WTC11 (cell line): ENCODE data around the gene C2CD2.

Experiments used
- CREB1 ChIP-seq: sonication (generic); formaldehyde crosslinking; IDR thresholded peaks from 2 replicates; pipeline ENCODE4 v1.8.0; 2023; ENCODE audit warnings: mild to moderate bottlenecking, missing genetic modification reagents
- FOXK1 ChIP-seq: sonication (generic); formaldehyde crosslinking; IDR thresholded peaks from 2 replicates; pipeline ENCODE4 v1.8.0; 2022; ENCODE audit warnings: mild to moderate bottlenecking, moderate library complexity, missing genetic modification reagents
- IRF2 ChIP-seq: sonication (generic); formaldehyde crosslinking; IDR thresholded peaks from 2 replicates; pipeline ENCODE4 v1.8.0; 2022; ENCODE audit warnings: low read depth, missing genetic modification reagents, borderline replicate concordance
- NR3C1 ChIP-seq: sonication (generic); formaldehyde crosslinking; conservative IDR thresholded peaks from 2 replicates; pipeline ENCODE4 v1.8.1; 2023; ENCODE audit warnings: low read depth, mild to moderate bottlenecking, missing genetic modification reagents
- SMAD4 ChIP-seq: sonication (generic); formaldehyde crosslinking; IDR thresholded peaks from 2 replicates; pipeline ENCODE4 v1.8.0; 2022; ENCODE audit warnings: mild to moderate bottlenecking, missing genetic modification reagents
- SP1 ChIP-seq: sonication (generic); formaldehyde crosslinking; conservative IDR thresholded peaks from 2 replicates; pipeline ENCODE4 v1.8.1; 2022; ENCODE audit warnings: missing genetic modification reagents
- TP53 ChIP-seq: sonication (generic); formaldehyde crosslinking; IDR thresholded peaks from 2 replicates; pipeline ENCODE4 v1.8.1; 2023; ENCODE audit warnings: mild to moderate bottlenecking, missing genetic modification reagents
- ZNF423 ChIP-seq: fragments of 250-450 bp; sonication (Bioruptor Pico); IDR thresholded peaks from 2 replicates; pipeline ENCODE4 v2.1.2; 2022; ENCODE audit warnings: mild to moderate bottlenecking, moderate library complexity
- TF ChIP-seq, protein P1 (sequence below): fragments of 200-600 bp; IDR thresholded peaks from 2 replicates; pipeline ENCODE4 v1.8.0; 2022; ENCODE audit warnings: antibody characterized with exemption
- TF ChIP-seq, protein P2 (sequence below): sonication (generic); formaldehyde crosslinking; IDR thresholded peaks from 2 replicates; pipeline ENCODE4 v1.8.0; 2022; ENCODE audit warnings: mild to moderate bottlenecking, missing genetic modification reagents
- TF ChIP-seq, protein P3 (sequence below): sonication (generic); formaldehyde crosslinking; IDR thresholded peaks from 2 replicates; pipeline ENCODE4 v1.8.0; 2022; ENCODE audit warnings: mild to moderate bottlenecking, missing genetic modification reagents
- TF ChIP-seq, protein P4 (sequence below): sonication (generic); formaldehyde crosslinking; conservative IDR thresholded peaks from 2 replicates; pipeline ENCODE4 v1.8.1; 2022; ENCODE audit warnings: mild to moderate bottlenecking, missing genetic modification reagents
- TF ChIP-seq, protein P5 (sequence below): sonication (generic); formaldehyde crosslinking; IDR thresholded peaks from 2 replicates; pipeline ENCODE4 v1.8.1; 2022; ENCODE audit warnings: low read depth, missing genetic modification reagents, borderline replicate concordance

DNA sequence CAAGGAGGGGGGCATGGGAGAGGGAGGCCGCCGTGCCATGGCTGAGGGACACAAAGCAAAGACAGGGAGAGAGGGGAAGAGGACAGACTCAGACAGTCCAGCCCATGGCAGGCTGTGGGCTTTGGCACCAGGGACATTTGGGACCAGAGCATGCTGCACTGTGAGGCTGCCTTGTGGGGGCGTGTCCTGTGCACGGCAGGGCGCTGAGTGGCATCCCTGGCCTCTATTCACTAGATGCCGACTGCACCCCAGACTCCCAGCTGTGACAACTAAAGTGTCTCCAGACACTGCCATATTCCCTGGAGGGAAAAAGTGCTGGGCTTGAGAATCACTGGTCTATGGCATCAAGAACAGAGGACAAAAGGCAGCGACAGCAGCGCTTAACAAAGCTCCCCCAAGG lies 56.1 kb downstream of the C2CD2 start:
- TF ChIP-seq, protein P1, sequence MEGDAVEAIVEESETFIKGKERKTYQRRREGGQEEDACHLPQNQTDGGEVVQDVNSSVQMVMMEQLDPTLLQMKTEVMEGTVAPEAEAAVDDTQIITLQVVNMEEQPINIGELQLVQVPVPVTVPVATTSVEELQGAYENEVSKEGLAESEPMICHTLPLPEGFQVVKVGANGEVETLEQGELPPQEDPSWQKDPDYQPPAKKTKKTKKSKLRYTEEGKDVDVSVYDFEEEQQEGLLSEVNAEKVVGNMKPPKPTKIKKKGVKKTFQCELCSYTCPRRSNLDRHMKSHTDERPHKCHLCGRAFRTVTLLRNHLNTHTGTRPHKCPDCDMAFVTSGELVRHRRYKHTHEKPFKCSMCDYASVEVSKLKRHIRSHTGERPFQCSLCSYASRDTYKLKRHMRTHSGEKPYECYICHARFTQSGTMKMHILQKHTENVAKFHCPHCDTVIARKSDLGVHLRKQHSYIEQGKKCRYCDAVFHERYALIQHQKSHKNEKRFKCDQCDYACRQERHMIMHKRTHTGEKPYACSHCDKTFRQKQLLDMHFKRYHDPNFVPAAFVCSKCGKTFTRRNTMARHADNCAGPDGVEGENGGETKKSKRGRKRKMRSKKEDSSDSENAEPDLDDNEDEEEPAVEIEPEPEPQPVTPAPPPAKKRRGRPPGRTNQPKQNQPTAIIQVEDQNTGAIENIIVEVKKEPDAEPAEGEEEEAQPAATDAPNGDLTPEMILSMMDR, result no peak
- TF ChIP-seq, protein P2, sequence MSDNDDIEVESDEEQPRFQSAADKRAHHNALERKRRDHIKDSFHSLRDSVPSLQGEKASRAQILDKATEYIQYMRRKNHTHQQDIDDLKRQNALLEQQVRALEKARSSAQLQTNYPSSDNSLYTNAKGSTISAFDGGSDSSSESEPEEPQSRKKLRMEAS (CRISPR knock-in tag), result no peak
- TF ChIP-seq NR3C1 (CRISPR knock-in tag) (no peak), IRF2 (CRISPR knock-in tag) (no peak), ZNF423 (0 out of 2 replicates have a peak, but pooled peaks have one; percentile 32), SP1 (CRISPR knock-in tag) (no peak), TP53 (CRISPR knock-in tag) (no peak), SMAD4 (CRISPR knock-in tag) (no peak), CREB1 (CRISPR knock-in tag) (no peak), FOXK1 (CRISPR knock-in tag) (no peak)
- TF ChIP-seq, protein P3, sequence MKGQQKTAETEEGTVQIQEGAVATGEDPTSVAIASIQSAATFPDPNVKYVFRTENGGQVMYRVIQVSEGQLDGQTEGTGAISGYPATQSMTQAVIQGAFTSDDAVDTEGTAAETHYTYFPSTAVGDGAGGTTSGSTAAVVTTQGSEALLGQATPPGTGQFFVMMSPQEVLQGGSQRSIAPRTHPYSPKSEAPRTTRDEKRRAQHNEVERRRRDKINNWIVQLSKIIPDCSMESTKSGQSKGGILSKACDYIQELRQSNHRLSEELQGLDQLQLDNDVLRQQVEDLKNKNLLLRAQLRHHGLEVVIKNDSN (CRISPR knock-in tag), result no peak
- TF ChIP-seq, protein P4, sequence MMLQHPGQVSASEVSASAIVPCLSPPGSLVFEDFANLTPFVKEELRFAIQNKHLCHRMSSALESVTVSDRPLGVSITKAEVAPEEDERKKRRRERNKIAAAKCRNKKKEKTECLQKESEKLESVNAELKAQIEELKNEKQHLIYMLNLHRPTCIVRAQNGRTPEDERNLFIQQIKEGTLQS (CRISPR knock-in tag), result no peak
- TF ChIP-seq, protein P5, sequence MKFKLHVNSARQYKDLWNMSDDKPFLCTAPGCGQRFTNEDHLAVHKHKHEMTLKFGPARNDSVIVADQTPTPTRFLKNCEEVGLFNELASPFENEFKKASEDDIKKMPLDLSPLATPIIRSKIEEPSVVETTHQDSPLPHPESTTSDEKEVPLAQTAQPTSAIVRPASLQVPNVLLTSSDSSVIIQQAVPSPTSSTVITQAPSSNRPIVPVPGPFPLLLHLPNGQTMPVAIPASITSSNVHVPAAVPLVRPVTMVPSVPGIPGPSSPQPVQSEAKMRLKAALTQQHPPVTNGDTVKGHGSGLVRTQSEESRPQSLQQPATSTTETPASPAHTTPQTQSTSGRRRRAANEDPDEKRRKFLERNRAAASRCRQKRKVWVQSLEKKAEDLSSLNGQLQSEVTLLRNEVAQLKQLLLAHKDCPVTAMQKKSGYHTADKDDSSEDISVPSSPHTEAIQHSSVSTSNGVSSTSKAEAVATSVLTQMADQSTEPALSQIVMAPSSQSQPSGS (CRISPR knock-in tag), result no peak
